GM06990 (cell line): ENCODE results near the gene AKAP17A.

Experiments used
- DNase-seq: peaks from one replicate; pipeline ENCODE4 v3.0.0-alpha.2; 2011; ENCODE audit not compliant: insufficient read length; ENCODE audit errors: extremely low read depth
- H3K27me3 ChIP-seq: replicated peaks from 2 replicates; pipeline ENCODE4 v1.6.0; 2011; ENCODE audit warnings: low read length; ENCODE audit not compliant: control insufficient read depth, insufficient read depth
- H3K36me3 ChIP-seq: 2 replicates; pipeline ENCODE4 v1.5.1; 2011; ENCODE audit warnings: low read length; ENCODE audit not compliant: control insufficient read depth, insufficient read depth
- H3K4me3 ChIP-seq: replicated peaks from 2 replicates; pipeline ENCODE4 v1.5.1; 2011; ENCODE audit warnings: low read depth, mild to moderate bottlenecking, control low read depth, low read length
- TF ChIP-seq, protein P1 (sequence below): IDR thresholded peaks from 2 replicates; pipeline ENCODE4 v1.5.1; 2011; ENCODE audit warnings: low read length, control low read depth, mild to moderate bottlenecking, inconsistent platforms; ENCODE audit not compliant: insufficient read depth, poor library complexity, severe bottlenecking

The AKAP17A gene

DNA sequence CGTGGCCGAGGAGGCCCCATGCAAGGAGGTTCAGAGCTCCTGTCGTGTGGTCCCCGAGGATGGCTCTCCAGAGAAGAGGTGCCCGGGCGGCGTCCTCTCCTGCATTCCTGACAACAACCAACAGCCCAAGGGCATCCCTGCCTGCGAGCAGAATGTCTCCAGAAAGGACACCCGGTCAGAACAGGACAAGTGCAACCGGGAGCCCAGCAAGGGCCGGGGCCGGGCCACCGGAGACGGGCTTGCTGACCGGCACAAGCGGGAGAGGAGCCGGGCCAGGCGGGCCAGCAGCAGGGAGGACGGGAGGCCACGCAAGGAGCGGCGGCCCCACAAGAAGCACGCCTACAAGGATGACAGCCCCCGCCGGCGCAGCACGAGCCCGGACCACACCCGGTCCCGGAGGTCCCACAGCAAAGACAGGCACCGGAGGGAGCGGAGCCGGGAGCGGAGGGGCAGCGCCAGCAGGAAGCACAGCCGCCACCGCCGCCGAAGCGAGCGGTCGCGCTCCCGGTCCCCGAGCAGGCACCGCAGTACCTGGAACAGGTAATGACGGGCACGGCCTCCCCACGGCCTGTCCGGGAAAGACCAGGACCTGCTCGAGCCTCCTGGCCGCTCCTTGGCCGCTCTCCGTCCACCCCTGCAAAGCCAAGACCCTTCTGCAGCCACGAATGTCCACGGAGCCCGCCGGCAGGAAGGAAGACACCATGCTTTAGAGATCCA is 9.8 kb downstream of the AKAP17A start:
- DNase-seq = no peak
- Histone ChIP-seq H3K27me3 (no peaks in the 10 kb centered on the region), H3K36me3 (peaks cover 47% of the 10 kb centered on the region), H3K4me3 (no peak overlapping the region)
- TF ChIP-seq, protein P1, sequence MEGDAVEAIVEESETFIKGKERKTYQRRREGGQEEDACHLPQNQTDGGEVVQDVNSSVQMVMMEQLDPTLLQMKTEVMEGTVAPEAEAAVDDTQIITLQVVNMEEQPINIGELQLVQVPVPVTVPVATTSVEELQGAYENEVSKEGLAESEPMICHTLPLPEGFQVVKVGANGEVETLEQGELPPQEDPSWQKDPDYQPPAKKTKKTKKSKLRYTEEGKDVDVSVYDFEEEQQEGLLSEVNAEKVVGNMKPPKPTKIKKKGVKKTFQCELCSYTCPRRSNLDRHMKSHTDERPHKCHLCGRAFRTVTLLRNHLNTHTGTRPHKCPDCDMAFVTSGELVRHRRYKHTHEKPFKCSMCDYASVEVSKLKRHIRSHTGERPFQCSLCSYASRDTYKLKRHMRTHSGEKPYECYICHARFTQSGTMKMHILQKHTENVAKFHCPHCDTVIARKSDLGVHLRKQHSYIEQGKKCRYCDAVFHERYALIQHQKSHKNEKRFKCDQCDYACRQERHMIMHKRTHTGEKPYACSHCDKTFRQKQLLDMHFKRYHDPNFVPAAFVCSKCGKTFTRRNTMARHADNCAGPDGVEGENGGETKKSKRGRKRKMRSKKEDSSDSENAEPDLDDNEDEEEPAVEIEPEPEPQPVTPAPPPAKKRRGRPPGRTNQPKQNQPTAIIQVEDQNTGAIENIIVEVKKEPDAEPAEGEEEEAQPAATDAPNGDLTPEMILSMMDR = no peak

DNA sequence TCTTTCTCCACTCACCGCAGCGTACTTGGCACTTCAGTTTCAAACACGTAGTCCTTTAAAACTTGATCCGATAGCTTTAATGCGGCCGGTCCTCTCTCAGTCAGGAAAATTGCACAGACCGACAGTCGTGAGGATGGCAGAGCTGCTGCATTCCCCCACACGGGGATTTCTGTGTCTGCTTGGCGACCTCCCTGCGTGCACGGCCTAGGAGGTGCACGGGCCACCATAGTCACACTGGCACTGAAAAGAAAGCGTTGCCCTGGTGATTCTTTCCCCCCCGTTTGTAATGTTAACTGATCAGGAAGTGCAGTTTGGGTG is 10.3 kb downstream of the AKAP17A start:
- TF ChIP-seq, protein P1 = no peak
- Histone ChIP-seq H3K27me3 (no peaks in the 10 kb centered on the region), H3K36me3 (peaks cover 46% of the 10 kb centered on the region), H3K4me3 (no peak overlapping the region)
- DNase-seq = no peak

DNA sequence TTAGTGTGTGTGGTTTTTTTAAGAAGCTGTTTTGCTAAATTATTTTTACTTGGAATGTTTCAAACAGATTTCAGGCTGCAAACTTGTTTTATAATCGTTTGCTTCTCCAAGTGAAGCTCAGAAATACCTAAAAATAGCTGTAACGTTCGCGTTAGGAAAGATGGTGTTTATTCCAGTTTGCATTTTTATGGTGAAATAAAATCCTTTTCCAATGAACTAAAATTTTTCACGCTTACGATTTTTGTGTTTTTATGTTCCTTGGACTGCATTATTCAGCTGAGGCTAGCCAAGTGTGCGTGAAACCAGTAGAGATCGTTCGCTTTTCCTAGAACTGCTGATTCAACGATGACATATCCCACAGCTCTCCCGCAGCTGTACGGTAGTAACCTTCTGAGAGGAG is 10.9 kb downstream of the AKAP17A start:
- H3K36me3 ChIP-seq = peaks cover 40% of the 10 kb centered on the region
- TF ChIP-seq, protein P1 = no peak
- no peak for DNase-seq
- H3K4me3 ChIP-seq = no peak overlapping the region
- no peaks in the 10 kb centered on the region for H3K27me3 ChIP-seq

DNA sequence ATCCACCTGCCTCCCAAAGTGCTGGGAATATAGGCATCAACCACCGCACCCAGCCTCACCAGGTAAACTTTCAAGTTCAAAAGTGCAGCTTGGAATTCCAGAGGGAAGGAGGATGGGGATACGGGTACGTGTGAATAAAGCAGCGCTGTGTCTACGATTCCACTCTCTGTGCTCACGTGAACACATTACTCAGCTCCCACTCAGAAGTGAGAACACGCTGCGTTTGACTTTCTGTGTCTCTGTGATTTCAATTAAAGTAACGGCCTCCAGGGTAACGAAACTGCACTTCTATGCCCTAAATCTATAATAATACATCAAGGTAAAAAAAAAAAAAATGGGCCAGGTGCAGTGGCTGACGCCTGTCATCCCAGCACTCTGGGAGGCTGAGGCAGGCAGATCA is 15.1 kb downstream of the AKAP17A start:
- H3K4me3 ChIP-seq = no peak overlapping the region
- H3K27me3 ChIP-seq = no peaks in the 10 kb centered on the region
- TF ChIP-seq, protein P1 = no peak
- peaks cover 10% of the 10 kb centered on the region for H3K36me3 ChIP-seq
- no peak for DNase-seq

DNA sequence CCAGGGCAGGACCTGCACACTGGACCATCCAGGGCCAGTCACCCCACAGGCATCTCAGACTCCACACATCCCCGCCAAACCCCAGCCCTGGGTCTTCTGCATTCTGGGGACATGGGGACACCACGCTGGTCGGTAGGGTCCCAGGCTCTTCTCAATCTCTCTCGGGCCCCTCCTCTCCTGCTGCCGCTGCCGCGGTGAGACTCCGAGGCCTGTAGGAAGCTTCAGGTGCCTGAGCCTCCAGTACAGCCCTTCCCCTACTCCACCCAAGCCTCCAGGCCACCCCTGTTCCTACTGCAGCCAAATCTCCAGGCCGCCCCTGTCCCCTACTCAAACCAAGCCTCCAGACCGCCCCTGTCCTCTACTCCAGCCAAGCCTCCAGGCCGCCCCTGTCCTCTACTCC is 17.9 kb downstream of the AKAP17A start:
- DNase-seq = no peak
- no peaks in the 10 kb centered on the region; the same call in 1 of the 2 replicates for H3K36me3 ChIP-seq
- H3K27me3 ChIP-seq = no peaks in the 10 kb centered on the region
- TF ChIP-seq, protein P1 = no peak
- no peak overlapping the region for H3K4me3 ChIP-seq

DNA sequence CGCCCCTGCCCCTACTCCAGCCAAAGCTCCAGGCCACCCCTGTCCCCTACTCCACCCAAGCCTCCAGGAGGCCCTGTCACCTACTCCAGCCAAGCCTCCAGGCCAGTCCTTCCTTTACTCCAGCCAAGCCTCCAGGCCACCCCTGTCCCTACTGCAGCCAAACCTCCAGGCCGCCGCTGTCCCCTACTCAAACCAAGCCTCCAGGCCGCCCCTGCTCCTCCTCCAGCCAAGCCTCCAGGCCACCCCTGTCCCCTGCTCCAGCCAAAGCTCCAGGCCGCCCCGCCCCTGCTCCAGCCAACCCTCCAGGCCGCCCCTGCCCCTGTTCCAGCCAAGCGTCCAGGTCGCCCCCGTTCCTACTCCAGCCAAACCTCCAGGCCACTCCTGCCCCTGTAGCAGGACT is 18.4 kb downstream of the AKAP17A start:
- DNase-seq = no peak
- no peak overlapping the region for H3K4me3 ChIP-seq
- TF ChIP-seq, protein P1 = no peak

More for the DNA sequence above, 18.4 kb downstream of the AKAP17A start:
- no peaks in the 10 kb centered on the region for H3K27me3 ChIP-seq
- no peaks in the 10 kb centered on the region; the same call in 1 of the 2 replicates for H3K36me3 ChIP-seq
